ENCODE data around the gene FARP1.

The FARP1 gene

GRCh38 chr13:98493042-98493712, 350.3 kb downstream of the FARP1 start:
- no peak for TF ChIP-seq ZBTB7A (IDR thresholded peaks at IDR 0.05; ENCODE audit: low read depth)
- TF ChIP-seq RAD21 (IDR thresholded peaks at IDR 0.05; ENCODE audit: low read depth) = no peak
- TF ChIP-seq FOXM1 (IDR thresholded peaks at IDR 0.05; ENCODE audit: borderline replicate concordance, low read depth) = no peak
- TF ChIP-seq, protein P1, sequence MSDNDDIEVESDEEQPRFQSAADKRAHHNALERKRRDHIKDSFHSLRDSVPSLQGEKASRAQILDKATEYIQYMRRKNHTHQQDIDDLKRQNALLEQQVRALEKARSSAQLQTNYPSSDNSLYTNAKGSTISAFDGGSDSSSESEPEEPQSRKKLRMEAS (IDR thresholded peaks at IDR 0.05) = no peak
- TF ChIP-seq TCF12 (IDR thresholded peaks at IDR 0.05; ENCODE audit: low read depth) = no peak
- no peak for TF ChIP-seq NFIC (IDR thresholded peaks at IDR 0.05)
- TF ChIP-seq EGR1 (IDR thresholded peaks at IDR 0.05) = no peak
- TF ChIP-seq CEBPB (IDR thresholded peaks at IDR 0.05) = no peak

- TF ChIP-seq TEAD4 (IDR thresholded peaks at IDR 0.05) = no peak
- TF ChIP-seq RAD21 (IDR thresholded peaks at IDR 0.05; ENCODE audit: low read depth) = no peak
- TF ChIP-seq YY1 (IDR thresholded peaks at IDR 0.05; ENCODE audit: low read depth) = no peak
- TF ChIP-seq, protein P2, sequence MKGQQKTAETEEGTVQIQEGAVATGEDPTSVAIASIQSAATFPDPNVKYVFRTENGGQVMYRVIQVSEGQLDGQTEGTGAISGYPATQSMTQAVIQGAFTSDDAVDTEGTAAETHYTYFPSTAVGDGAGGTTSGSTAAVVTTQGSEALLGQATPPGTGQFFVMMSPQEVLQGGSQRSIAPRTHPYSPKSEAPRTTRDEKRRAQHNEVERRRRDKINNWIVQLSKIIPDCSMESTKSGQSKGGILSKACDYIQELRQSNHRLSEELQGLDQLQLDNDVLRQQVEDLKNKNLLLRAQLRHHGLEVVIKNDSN (IDR thresholded peaks at IDR 0.05) = no peak
- TF ChIP-seq CREB1 (IDR thresholded peaks at IDR 0.05; ENCODE audit: low read depth) = no peak
- TF ChIP-seq CEBPB (IDR thresholded peaks at IDR 0.05) = no peak
- no peak for TF ChIP-seq EP300 (IDR thresholded peaks at IDR 0.05; ENCODE audit: borderline replicate concordance)
- TF ChIP-seq EGR1 (IDR thresholded peaks at IDR 0.05) = no peak
- TF ChIP-seq, protein P1 (IDR thresholded peaks at IDR 0.05) = no peak
- TF ChIP-seq NFIC (IDR thresholded peaks at IDR 0.05) = no peak
- no peak for TF ChIP-seq TCF12 (IDR thresholded peaks at IDR 0.05; ENCODE audit: low read depth)
- no peak for TF ChIP-seq FOXM1 (IDR thresholded peaks at IDR 0.05; ENCODE audit: borderline replicate concordance, low read depth)
- TF ChIP-seq ZBTB7A (IDR thresholded peaks at IDR 0.05; ENCODE audit: low read depth) = no peak
- TF ChIP-seq, protein P3, sequence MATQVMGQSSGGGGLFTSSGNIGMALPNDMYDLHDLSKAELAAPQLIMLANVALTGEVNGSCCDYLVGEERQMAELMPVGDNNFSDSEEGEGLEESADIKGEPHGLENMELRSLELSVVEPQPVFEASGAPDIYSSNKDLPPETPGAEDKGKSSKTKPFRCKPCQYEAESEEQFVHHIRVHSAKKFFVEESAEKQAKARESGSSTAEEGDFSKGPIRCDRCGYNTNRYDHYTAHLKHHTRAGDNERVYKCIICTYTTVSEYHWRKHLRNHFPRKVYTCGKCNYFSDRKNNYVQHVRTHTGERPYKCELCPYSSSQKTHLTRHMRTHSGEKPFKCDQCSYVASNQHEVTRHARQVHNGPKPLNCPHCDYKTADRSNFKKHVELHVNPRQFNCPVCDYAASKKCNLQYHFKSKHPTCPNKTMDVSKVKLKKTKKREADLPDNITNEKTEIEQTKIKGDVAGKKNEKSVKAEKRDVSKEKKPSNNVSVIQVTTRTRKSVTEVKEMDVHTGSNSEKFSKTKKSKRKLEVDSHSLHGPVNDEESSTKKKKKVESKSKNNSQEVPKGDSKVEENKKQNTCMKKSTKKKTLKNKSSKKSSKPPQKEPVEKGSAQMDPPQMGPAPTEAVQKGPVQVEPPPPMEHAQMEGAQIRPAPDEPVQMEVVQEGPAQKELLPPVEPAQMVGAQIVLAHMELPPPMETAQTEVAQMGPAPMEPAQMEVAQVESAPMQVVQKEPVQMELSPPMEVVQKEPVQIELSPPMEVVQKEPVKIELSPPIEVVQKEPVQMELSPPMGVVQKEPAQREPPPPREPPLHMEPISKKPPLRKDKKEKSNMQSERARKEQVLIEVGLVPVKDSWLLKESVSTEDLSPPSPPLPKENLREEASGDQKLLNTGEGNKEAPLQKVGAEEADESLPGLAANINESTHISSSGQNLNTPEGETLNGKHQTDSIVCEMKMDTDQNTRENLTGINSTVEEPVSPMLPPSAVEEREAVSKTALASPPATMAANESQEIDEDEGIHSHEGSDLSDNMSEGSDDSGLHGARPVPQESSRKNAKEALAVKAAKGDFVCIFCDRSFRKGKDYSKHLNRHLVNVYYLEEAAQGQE (IDR thresholded peaks at IDR 0.05; ENCODE audit: low read depth) = no peak
- TF ChIP-seq TAF1 (IDR thresholded peaks at IDR 0.05; ENCODE audit: low read depth) = no peak
Measured at GRCh38 chr13:98494769-98495168, 351.9 kb downstream of the FARP1 start.

DNA sequence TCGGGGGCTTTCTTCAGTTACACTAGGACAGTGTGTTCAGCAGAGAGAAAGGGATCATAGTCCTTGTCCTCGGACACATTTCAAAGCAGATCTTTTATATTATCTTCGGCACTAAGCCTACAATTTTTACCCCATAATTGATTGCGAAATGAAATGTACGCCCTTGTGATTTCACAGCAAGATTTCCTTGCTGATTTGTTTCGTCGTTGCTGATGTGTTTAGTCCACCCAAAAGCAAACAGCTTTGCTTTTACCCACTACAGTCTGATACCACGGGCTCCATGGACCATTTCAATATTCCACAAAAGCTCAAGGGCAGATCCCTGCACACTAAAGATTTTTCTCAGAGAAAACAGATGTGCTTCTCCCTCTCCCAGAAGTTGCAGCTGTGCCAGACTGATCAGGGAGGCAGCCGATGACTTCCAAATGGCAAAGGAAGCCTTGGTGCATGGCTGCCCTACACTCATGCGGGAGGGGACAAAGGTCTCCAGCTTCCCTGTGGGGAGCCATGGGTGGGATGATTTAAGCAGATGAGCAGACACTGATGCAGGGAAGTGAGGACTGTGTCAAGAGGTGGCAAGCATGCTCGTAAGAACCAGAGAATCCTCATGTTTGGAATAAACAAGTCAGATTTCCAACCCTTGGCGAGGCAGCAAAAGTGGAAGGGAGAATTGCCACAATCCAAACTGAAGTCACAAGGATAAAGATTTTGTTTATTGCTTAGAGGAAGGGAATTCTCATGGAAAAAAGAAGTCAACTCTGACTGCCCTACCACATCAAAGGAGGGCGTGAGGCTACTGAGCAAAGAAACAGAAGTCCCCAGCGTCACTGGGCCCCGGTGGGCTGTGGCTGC, 353.0 kb downstream of the FARP1 start:
- TF ChIP-seq TAF1 (IDR thresholded peaks at IDR 0.05; ENCODE audit: low read depth) (no peak), CEBPB (IDR thresholded peaks at IDR 0.05) (0 out of 2 replicates have a peak, but pooled peaks have one; percentile 6)
- TF ChIP-seq, protein P3 (IDR thresholded peaks at IDR 0.05; ENCODE audit: low read depth) = no peak

GRCh38 chr13:98496479-98496791, 353.5 kb downstream of the FARP1 start:
- TF ChIP-seq CEBPB (IDR thresholded peaks at IDR 0.05) (no peak), EP300 (IDR thresholded peaks at IDR 0.05; ENCODE audit: borderline replicate concordance) (no peak), YY1 (IDR thresholded peaks at IDR 0.05; ENCODE audit: low read depth) (no peak), TEAD4 (IDR thresholded peaks at IDR 0.05) (no peak), RAD21 (IDR thresholded peaks at IDR 0.05; ENCODE audit: low read depth) (no peak), TCF12 (IDR thresholded peaks at IDR 0.05; ENCODE audit: low read depth) (no peak), EGR1 (IDR thresholded peaks at IDR 0.05) (no peak), ZBTB7A (IDR thresholded peaks at IDR 0.05; ENCODE audit: low read depth) (no peak), FOXM1 (IDR thresholded peaks at IDR 0.05; ENCODE audit: borderline replicate concordance, low read depth) (no peak), TAF1 (IDR thresholded peaks at IDR 0.05; ENCODE audit: low read depth) (no peak), CREB1 (IDR thresholded peaks at IDR 0.05; ENCODE audit: low read depth) (no peak), NFIC (IDR thresholded peaks at IDR 0.05) (no peak)
- TF ChIP-seq, protein P3 (IDR thresholded peaks at IDR 0.05; ENCODE audit: low read depth) = no peak
- TF ChIP-seq, protein P1 (IDR thresholded peaks at IDR 0.05) = no peak
- TF ChIP-seq, protein P2 (IDR thresholded peaks at IDR 0.05) = no peak
